MM.1S (cell line): ENCODE measurements around the gene PPP2R2C.

ENCODE experiments used
- DNase-seq: peaks from one replicate; pipeline ENCODE4 v3.0.0-alpha.2; 2015
- H2AFZ ChIP-seq: fragments of 300-600 bp; sonication (generic); 2 replicates; pipeline ENCODE4 v1.6.0; 2016; ENCODE audit warnings: antibody characterized with exemption, low read length
- H3F3A ChIP-seq: fragments of 300-600 bp; sonication (generic); 2 replicates; pipeline ENCODE4 v1.6.1; 2016; ENCODE audit warnings: mild to moderate bottlenecking, antibody characterized with exemption, low read length, moderate library complexity, mixed read lengths; ENCODE audit not compliant: insufficient read depth
- H3K27ac ChIP-seq: fragments of 300-600 bp; sonication (generic); 2 replicates; pipeline ENCODE4 v1.5.1; 2016; ENCODE audit warnings: mild to moderate bottlenecking, low read length
- H3K27me3 ChIP-seq: fragments of 300-600 bp; sonication (generic); replicated peaks from 2 replicates; pipeline ENCODE4 v1.6.0; 2016; ENCODE audit warnings: low read length; ENCODE audit not compliant: insufficient read depth
- H3K36me3 ChIP-seq: fragments of 300-600 bp; sonication (generic); replicated peaks from 2 replicates; pipeline ENCODE4 v1.6.1; 2016; ENCODE audit warnings: mild to moderate bottlenecking, low read length, mixed read lengths; ENCODE audit not compliant: insufficient read depth
- H3K4me1 ChIP-seq: fragments of 300-600 bp; sonication (generic); 2 replicates; pipeline ENCODE4 v1.6.1; 2016; ENCODE audit warnings: low read length, mixed read lengths
- H3K4me2 ChIP-seq: fragments of 300-600 bp; sonication (generic); 2 replicates; pipeline ENCODE4 v1.6.0; 2016; ENCODE audit warnings: low read depth, low read length
- H3K4me3 ChIP-seq: fragments of 300-600 bp; sonication (generic); 2 replicates; pipeline ENCODE4 v1.5.1; 2016; ENCODE audit warnings: low read length, mixed read lengths
- H3K79me2 ChIP-seq: fragments of 300-600 bp; sonication (generic); 2 replicates; pipeline ENCODE4 v1.6.1; 2016; ENCODE audit warnings: mixed run types, low read length, mixed read lengths
- H3K9ac ChIP-seq: fragments of 300-600 bp; sonication (generic); 2 replicates; pipeline ENCODE4 v1.6.1; 2016; ENCODE audit warnings: low read length, mixed read lengths
- H3K9me2 ChIP-seq: fragments of 300-600 bp; sonication (generic); replicated peaks from 2 replicates; pipeline ENCODE4 v1.6.1; 2016; ENCODE audit warnings: mild to moderate bottlenecking, low read length, mixed read lengths; ENCODE audit not compliant: insufficient read depth
- H3K9me3 ChIP-seq: fragments of 300-600 bp; sonication (generic); replicated peaks from 2 replicates; pipeline ENCODE4 v1.6.1; 2016; ENCODE audit warnings: mild to moderate bottlenecking, low read length, mixed read lengths; ENCODE audit not compliant: insufficient read depth
- H4K20me1 ChIP-seq: fragments of 300-600 bp; sonication (generic); 2 replicates; pipeline ENCODE4 v1.6.1; 2016; ENCODE audit warnings: mild to moderate bottlenecking, low read length, moderate library complexity, mixed read lengths; ENCODE audit not compliant: insufficient read depth
- CTCF ChIP-seq: fragments of 300-600 bp; sonication (generic); IDR thresholded peaks from 2 replicates; pipeline ENCODE4 v1.5.1; 2016; ENCODE audit warnings: antibody characterized with exemption, low read length, mixed read lengths
- EZH2 ChIP-seq: fragments of 300-600 bp; sonication (generic); optimal IDR thresholded peaks from 2 replicates; pipeline ENCODE3; 2017; ENCODE audit warnings: low read depth, mild to moderate bottlenecking, antibody characterized with exemption, low read length, mixed read lengths
- EZH2phosphoT487 ChIP-seq: fragments of 300-600 bp; sonication (generic); IDR thresholded peaks from 2 replicates; pipeline ENCODE4 v1.6.1; 2018; ENCODE audit warnings: antibody characterized with exemption, low read length

PPP2R2C gene

GRCh38 chr4:6498511-6499237 lies 26.3 kb upstream of the PPP2R2C start:
- Histone ChIP-seq H3K4me1 (no peaks in the 10 kb centered on the region), H3F3A (no peaks in the 10 kb centered on the region), H3K27me3 (peaks cover 91% of the 10 kb centered on the region)

GRCh38 chr4:6497796-6498195 lies 25.4 kb upstream of the PPP2R2C start:
- no peak overlapping the region for H3K9ac ChIP-seq

More at GRCh38 chr4:6498511-6499237, 26.3 kb upstream of the PPP2R2C start:
- Histone ChIP-seq H2AFZ (no peak overlapping the region), H3K4me2 (no peak overlapping the region), H3K9me3 (no peaks in the 10 kb centered on the region), H3K9me2 (no peaks in the 10 kb centered on the region), H3K9ac (no peak overlapping the region), H4K20me1 (no peaks in the 10 kb centered on the region), H3K36me3 (no peaks in the 10 kb centered on the region), H3K4me3 (no peak overlapping the region), H3K27ac (no peak overlapping the region), H3K79me2 (no peaks in the 10 kb centered on the region)
- DNase-seq: no peak
- no peak for TF ChIP-seq EZH2
- TF ChIP-seq CTCF: no peak
- TF ChIP-seq EZH2phosphoT487: no peak

GRCh38 chr4:6495736-6496135 lies 23.3 kb upstream of the PPP2R2C start:
- no peak for DNase-seq
- no peak overlapping the region for H3K27ac ChIP-seq
- H2AFZ ChIP-seq: no peak overlapping the region
- H3K4me3 ChIP-seq: no peak overlapping the region
- no peak overlapping the region for H3K9ac ChIP-seq
- H3F3A ChIP-seq: no peaks in the 10 kb centered on the region
- no peaks in the 10 kb centered on the region for H3K9me2 ChIP-seq
- H3K36me3 ChIP-seq: no peaks in the 10 kb centered on the region
- no peaks in the 10 kb centered on the region for H3K4me1 ChIP-seq
- peaks cover 80% of the 10 kb centered on the region for H3K27me3 ChIP-seq
- no peaks in the 10 kb centered on the region for H3K9me3 ChIP-seq
- H3K4me2 ChIP-seq: no peak overlapping the region
- no peaks in the 10 kb centered on the region for H3K79me2 ChIP-seq
- TF ChIP-seq CTCF (no peak), EZH2 (no peak), EZH2phosphoT487 (no peak)
- no peaks in the 10 kb centered on the region for H4K20me1 ChIP-seq

More at GRCh38 chr4:6497796-6498195, 25.4 kb upstream of the PPP2R2C start:
- peaks cover 94% of the 10 kb centered on the region for H3K27me3 ChIP-seq
- H3K4me1 ChIP-seq: no peaks in the 10 kb centered on the region
- DNase-seq: no peak
- no peak overlapping the region for H3K4me2 ChIP-seq
- no peaks in the 10 kb centered on the region for H3K9me2 ChIP-seq
- no peaks in the 10 kb centered on the region for H3K36me3 ChIP-seq
- no peak overlapping the region for H2AFZ ChIP-seq
- H3F3A ChIP-seq: no peaks in the 10 kb centered on the region
- H3K9me3 ChIP-seq: no peaks in the 10 kb centered on the region
- no peak overlapping the region for H3K4me3 ChIP-seq
- H4K20me1 ChIP-seq: no peaks in the 10 kb centered on the region
- H3K79me2 ChIP-seq: no peaks in the 10 kb centered on the region
- H3K27ac ChIP-seq: no peak overlapping the region
- TF ChIP-seq CTCF (no peak), EZH2phosphoT487 (no peak), EZH2 (no peak)
